Measurements from ENCODE around the gene NOC2L.

The NOC2L gene

DNA sequence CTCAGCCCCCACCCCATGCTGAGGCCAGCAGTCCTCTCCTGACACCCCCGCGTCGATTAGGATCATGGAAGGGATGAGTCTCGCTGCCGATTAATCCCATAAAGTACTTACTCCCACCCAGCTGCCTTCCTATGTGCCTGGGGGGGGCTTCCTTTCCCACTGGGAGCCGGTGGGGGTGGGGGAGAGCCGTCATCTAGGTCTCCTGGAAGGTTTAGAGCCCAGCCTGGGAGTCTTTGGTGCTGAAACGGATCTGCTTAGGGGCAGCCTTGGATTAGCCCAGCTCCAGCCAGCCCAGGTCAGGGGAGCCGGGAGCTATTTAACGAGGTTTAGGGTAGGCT, 25.5 kb downstream of the NOC2L start:
- no peak for TF ChIP-seq POLR2A (IDR thresholded peaks at IDR 0.05; ENCODE audit: low read depth, low read length)
- FAIRE-seq (no peak), DNase-seq (ENCODE audit: insufficient read length, low spot score) (no peak)

- FAIRE-seq (no peak), DNase-seq (ENCODE audit: insufficient read length, low spot score) (no peak)
- no peak for TF ChIP-seq POLR2A (IDR thresholded peaks at IDR 0.05; ENCODE audit: low read depth, low read length)
Observed at GRCh38 chr1:932776-933602, 26.1 kb downstream of the NOC2L start.

GRCh38 chr1:932173-932510, 26.9 kb downstream of the NOC2L start:
- DNase-seq (ENCODE audit: insufficient read length, low spot score) (no peak), FAIRE-seq (no peak)
- TF ChIP-seq POLR2A (IDR thresholded peaks at IDR 0.05; ENCODE audit: low read depth, low read length): no peak

GRCh38 chr1:931380-932172, 27.5 kb downstream of the NOC2L start:
- TF ChIP-seq POLR2A (IDR thresholded peaks at IDR 0.05; ENCODE audit: low read depth, low read length): no peak
- no peak for DNase-seq (ENCODE audit: insufficient read length, low spot score)
- FAIRE-seq: no peak

DNA sequence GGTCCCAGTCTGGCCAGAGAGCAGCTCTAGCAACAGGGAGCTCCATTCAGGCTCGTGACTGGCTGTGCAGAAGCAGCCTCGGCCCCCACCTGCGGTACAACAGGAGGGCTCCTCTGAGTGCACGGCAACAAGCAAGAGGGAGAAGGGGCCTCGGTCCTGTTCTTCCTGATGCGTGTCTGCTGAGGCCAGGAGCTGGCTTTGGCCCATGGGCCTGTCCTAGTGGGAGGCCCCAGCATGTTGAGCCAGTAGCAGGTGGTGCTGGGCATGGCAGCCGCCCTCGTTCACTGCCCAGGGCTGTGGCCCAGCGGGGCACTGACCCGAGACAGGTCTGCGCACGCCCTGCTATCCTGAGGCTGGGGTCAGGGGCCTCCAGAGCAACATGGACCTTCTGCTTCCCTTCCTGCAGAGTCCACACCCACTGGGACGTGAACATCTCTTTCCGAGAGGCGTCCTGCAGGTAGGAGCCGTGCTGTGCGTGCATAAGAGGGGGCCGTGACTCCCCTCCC, 28.4 kb downstream of the NOC2L start:
- FAIRE-seq (no peak), DNase-seq (ENCODE audit: insufficient read length, low spot score) (no peak)
- TF ChIP-seq POLR2A (IDR thresholded peaks at IDR 0.05; ENCODE audit: low read depth, low read length): no peak

- no peak for FAIRE-seq
- no peak for TF ChIP-seq POLR2A (IDR thresholded peaks at IDR 0.05; ENCODE audit: low read depth, low read length)
- no peak for DNase-seq (ENCODE audit: insufficient read length, low spot score)
Observed at GRCh38 chr1:929712-930632, 29.1 kb downstream of the NOC2L start.

- no peak for TF ChIP-seq POLR2A (IDR thresholded peaks at IDR 0.05; ENCODE audit: low read depth, low read length)
- DNase-seq (ENCODE audit: insufficient read length, low spot score): no peak
- no peak for FAIRE-seq
Observed at GRCh38 chr1:928825-929661, 30.0 kb downstream of the NOC2L start.

DNA sequence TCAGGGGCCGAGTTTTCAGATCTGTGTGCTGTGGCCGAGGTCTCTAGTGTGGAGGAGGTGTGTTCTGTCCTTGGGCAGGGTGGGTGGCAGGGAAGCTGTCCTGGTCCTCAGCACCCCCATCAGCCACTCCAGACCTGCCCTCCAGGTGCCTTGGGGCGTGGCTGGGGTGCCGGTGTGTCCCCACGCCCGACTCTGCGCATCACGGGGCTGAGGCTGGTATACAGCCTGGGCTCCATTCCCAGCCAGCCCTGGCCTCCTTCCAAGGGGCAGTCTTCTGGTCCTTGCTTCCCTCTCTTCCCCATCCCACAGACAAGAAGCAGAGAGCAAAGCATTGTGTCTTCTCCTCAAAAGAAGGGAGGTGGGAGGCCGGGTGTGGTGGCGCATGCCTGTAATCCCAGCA, 31.3 kb downstream of the NOC2L start:
- no peak for FAIRE-seq
- TF ChIP-seq POLR2A (IDR thresholded peaks at IDR 0.05; ENCODE audit: low read depth, low read length): no peak
- no peak for DNase-seq (ENCODE audit: insufficient read length, low spot score)

- FAIRE-seq (no peak), DNase-seq (ENCODE audit: insufficient read length, low spot score) (no peak)
- no peak for TF ChIP-seq POLR2A (IDR thresholded peaks at IDR 0.05; ENCODE audit: low read depth, low read length)
Observed at GRCh38 chr1:927234-927633, 31.8 kb downstream of the NOC2L start.

GRCh38 chr1:925561-926421, 33.3 kb downstream of the NOC2L start:
- 0 out of 2 replicates have a peak, but pooled peaks have one; percentile 41 for TF ChIP-seq POLR2A (IDR thresholded peaks at IDR 0.05; ENCODE audit: low read depth, low read length)
- DNase-seq (ENCODE audit: insufficient read length, low spot score) (no peak), FAIRE-seq (no peak)

GRCh38 chr1:924656-925560, 34.1 kb downstream of the NOC2L start:
- FAIRE-seq: no peak
- no peak for DNase-seq (ENCODE audit: insufficient read length, low spot score)
- no peak; the same call in 1 of the 2 replicates for TF ChIP-seq POLR2A (IDR thresholded peaks at IDR 0.05; ENCODE audit: low read depth, low read length)
